HFF-Myc (cell line): ENCODE data around the gene LILRA2.
"Not testable (repeated sequence)": the region's sequence is repeated elsewhere in the genome, so short reads cannot be mapped to it uniquely, and the experiment has no call there.

Source experiments
- DNase-seq: peaks from one replicate; pipeline ENCODE4 v3.0.0-alpha.2; 2011; ENCODE audit warnings: low read depth; ENCODE audit errors: extremely low read depth
- H3K4me3 ChIP-seq: replicated peaks from 2 replicates; pipeline ENCODE4 v1.5.1; 2011; ENCODE audit warnings: low read depth, mild to moderate bottlenecking, control low read depth, low read length
- TF ChIP-seq, protein P1 (sequence below): IDR thresholded peaks from 2 replicates; pipeline ENCODE4 v1.5.1; 2012; ENCODE audit warnings: mild to moderate bottlenecking, low read depth, low read length, control low read depth; ENCODE audit errors: missing control alignments

The LILRA2 gene

DNA sequence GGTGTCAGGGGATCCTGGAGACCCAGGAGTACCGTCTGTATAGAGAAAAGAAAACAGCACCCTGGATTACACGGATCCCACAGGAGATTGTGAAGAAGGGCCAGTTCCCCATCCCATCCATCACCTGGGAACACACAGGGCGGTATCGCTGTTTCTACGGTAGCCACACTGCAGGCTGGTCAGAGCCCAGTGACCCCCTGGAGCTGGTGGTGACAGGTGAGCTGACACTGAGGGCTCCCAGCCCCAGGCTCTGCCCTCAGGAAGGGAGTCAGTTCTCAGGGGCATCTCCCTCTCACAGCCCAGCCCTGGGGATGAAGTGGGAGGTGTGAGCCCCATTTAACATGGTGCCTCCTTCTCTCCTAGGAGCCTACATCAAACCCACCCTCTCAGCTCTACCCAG lies 21.1 kb downstream of the LILRA2 start:
- no peak overlapping the region for H3K4me3 ChIP-seq
- TF ChIP-seq, protein P1, sequence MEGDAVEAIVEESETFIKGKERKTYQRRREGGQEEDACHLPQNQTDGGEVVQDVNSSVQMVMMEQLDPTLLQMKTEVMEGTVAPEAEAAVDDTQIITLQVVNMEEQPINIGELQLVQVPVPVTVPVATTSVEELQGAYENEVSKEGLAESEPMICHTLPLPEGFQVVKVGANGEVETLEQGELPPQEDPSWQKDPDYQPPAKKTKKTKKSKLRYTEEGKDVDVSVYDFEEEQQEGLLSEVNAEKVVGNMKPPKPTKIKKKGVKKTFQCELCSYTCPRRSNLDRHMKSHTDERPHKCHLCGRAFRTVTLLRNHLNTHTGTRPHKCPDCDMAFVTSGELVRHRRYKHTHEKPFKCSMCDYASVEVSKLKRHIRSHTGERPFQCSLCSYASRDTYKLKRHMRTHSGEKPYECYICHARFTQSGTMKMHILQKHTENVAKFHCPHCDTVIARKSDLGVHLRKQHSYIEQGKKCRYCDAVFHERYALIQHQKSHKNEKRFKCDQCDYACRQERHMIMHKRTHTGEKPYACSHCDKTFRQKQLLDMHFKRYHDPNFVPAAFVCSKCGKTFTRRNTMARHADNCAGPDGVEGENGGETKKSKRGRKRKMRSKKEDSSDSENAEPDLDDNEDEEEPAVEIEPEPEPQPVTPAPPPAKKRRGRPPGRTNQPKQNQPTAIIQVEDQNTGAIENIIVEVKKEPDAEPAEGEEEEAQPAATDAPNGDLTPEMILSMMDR = no peak
- no peak for DNase-seq

DNA sequence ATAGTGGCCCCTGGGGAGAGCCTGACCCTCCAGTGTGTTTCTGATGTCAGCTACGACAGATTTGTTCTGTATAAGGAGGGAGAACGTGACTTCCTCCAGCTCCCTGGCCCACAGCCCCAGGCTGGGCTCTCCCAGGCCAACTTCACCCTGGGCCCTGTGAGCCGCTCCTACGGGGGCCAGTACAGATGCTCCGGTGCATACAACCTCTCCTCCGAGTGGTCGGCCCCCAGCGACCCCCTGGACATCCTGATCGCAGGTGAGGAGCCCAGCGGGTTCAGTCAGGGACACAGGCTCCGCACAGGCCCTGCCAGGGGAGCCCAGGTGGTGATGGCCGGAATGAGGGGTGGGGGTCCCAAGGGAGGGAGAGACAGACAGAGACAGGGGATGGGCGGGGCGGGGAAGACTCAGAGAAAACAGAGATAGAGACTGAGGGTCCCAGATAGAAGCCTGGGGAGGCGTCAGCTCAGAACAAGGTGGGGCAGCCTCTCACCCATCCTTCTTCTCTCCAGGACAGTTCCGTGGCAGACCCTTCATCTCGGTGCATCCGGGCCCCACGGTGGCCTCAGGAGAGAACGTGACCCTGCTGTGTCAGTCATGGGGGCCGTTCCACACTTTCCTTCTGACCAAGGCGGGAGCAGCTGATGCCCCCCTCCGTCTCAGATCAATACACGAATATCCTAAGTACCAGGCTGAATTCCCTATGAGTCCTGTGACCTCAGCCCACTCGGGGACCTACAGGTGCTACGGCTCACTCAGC lies 22.3 kb downstream of the LILRA2 start:
- H3K4me3 ChIP-seq, DNase-seq: not testable (repeated sequence)

DNA sequence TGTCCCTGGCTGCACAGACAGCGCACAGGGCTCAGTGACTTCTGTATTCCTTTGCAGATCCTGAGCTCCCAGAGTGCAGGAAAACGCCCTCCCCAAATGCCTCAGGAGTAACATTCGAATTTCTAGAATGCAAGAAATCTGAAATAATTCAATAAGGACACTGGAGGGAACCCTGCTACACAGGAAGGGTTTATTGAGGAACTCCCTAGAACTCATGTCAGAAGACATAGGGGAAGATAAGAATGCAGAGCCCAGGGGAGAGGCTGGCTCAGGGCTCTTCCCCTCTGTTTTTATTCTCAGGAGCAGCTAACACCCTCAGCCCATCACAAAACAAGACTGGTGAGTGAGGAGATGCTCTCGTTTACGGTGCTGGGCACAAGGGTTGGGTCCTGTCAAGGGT lies 26.6 kb downstream of the LILRA2 start:
- TF ChIP-seq, protein P1 = no peak
- H3K4me3 ChIP-seq = no peak overlapping the region
- DNase-seq = no peak

DNA sequence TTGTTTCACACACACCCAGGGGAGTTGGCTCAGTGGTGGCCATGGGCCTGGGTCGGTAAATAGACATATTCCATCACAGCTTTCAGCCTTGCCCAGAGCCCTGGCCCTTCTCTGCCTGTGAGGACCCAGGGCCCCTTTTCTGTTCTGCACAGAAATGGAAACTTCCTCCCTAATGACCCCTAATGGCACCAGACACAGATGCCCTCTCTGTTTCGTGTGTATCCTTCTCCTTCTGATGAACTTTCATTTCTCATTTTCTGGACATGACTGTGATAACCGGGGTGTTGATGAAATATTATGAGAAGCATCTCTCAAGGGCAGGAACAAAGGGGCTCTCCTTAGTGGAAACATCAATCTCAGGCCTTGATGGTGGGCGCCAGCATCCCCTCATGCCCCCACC lies 32.6 kb downstream of the LILRA2 start:
- DNase-seq = no peak
- H3K4me3 ChIP-seq = no peak overlapping the region
- TF ChIP-seq, protein P1 = no peak

DNA sequence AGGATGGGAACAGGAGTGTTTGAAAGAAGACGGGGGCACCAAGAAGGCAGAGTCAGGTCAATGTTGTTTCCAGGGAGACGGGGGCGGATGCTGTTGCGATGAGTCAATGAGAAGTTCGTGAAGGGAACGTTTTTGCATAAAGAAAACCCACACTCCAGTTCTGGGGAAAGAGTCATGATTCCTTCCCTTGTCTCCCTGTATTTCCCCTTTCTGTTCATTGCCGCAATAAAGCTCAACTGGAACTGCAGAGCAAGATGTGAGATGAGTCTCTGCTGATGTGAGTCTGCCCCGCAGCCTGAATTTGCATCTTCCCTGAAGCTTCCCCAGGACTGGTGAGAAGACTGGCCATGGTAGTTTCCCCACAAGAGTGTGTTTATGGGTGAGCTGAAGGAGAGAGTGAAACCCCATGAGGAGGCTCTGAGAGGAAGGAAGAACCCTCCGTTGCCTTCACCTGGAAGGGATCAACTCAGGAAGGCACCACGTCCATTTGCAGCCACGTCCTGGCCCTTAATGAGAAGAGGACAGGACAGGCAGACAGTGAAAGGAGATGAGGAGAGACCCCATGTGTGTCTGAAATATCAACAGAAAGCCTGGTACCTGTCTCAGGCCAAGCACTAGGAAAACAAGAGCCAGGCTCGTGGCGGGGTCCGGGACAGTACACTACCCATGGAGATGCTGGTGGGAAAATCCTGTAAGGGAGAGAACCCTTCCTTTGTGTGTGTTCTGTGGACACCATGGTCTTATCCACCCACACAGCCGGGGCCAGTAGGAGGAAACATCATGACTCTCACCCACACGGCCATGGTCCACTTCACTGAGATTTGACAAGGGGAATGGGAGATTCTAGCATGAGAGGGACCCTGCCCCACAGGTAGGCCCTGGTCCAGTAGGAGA lies 33.5 kb downstream of the LILRA2 start:
- TF ChIP-seq, protein P1 = no peak
- no peak overlapping the region for H3K4me3 ChIP-seq
- no peak for DNase-seq

DNA sequence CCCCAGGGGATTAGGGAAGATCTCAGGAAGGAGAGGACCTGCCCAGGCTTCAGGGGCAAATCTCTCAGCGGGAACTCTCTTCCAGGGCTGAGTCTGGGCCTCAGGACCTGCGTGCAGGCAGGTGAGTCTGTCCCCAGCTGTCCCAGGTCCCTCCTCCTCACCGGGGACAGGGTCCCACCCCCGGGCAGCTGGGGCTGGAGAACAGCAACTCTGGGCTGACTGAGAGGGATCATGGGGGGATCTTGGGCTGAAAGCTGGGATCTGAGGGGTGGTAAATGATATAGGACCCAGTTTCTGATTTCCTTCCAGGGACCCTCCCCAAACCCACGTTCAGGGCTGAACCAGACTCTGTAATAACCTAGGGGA lies 34.2 kb downstream of the LILRA2 start:
- H3K4me3 ChIP-seq = no peak overlapping the region
- no peak for DNase-seq
- TF ChIP-seq, protein P1 = no peak

DNA sequence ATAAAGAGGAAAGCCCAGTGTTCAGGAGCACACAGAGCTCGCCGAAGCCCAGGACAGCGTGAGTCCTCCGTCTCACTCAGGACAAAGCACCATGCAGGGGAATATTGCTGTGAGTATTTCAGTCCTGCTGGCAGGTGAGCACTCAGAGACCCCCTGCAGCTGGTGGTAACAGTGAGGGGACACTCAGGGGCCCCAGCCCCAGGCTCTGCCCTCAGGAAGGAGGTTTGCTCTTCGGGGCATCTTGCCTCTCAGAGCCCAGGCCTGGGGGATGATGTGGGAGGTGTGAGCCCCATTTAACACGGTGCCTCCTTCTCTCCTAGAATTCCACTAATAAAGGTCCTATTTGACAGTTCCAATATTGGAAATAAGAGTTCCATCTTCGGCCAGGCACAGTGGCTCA lies 34.6 kb downstream of the LILRA2 start:
- TF ChIP-seq, protein P1 = no peak
- no peak overlapping the region for H3K4me3 ChIP-seq
- no peak for DNase-seq
